Erythroblast (primary cell): ENCODE measurements around the gene TMEM229B.

Source experiments
- DNase-seq, 2 experiments: peaks; one replicate each; lab custom pipeline; 2025; lab: John Stamatoyannopoulos, UW
- GATA1 ChIP-seq: IDR thresholded peaks from 2 replicates; pipeline ENCODE4 v1.6.1; 2011; ENCODE audit warnings: low read depth, mild to moderate bottlenecking, control low read depth, low read length, moderate library complexity
- POLR2A ChIP-seq: IDR thresholded peaks from 2 replicates; pipeline ENCODE4 v1.6.1; 2011; ENCODE audit warnings: mild to moderate bottlenecking, low read length

The TMEM229B gene

GRCh38 chr14:67426983-67427606 lies 61.4 kb downstream of the TMEM229B start:
- no peak for TF ChIP-seq GATA1
- TF ChIP-seq POLR2A: no peak
- peak; percentile 84 to 92 for DNase-seq

- TF ChIP-seq GATA1 (no peak), POLR2A (no peak)
- no peak for DNase-seq
Observed at GRCh38 chr14:67426161-67426560, 62.4 kb downstream of the TMEM229B start.

GRCh38 chr14:67425608-67426007 lies 62.9 kb downstream of the TMEM229B start:
- TF ChIP-seq POLR2A (no peak), GATA1 (no peak)
- DNase-seq: peak; percentile 23 to 55

- TF ChIP-seq GATA1: no peak
- TF ChIP-seq POLR2A: no peak
- DNase-seq: no peak
Observed at GRCh38 chr14:67424539-67424938, 64.0 kb downstream of the TMEM229B start.

GRCh38 chr14:67423424-67423823 lies 65.1 kb downstream of the TMEM229B start:
- DNase-seq: no peak
- TF ChIP-seq POLR2A: no peak

GRCh38 chr14:67421356-67422224 lies 66.9 kb downstream of the TMEM229B start:
- TF ChIP-seq GATA1 (no peak), POLR2A (no peak)
- peak in 1 of 2 experiments; percentile 22 for DNase-seq
